T follicular helper cell (primary cell): ENCODE data around the gene BLTP3B.
"Not testable (repeated sequence)": the region's sequence is repeated elsewhere in the genome, so short reads cannot be mapped to it uniquely, and the experiment has no call there.

Experiments
- DNase-seq: peaks from one replicate; pipeline ENCODE4 v3.0.0-alpha.2; 2020; ENCODE audit warnings: low read depth
- total RNA-seq, 2 experiments: gene quantifications; one replicate each; lab custom pipeline; 2026; lab: John Stamatoyannopoulos, UW

The BLTP3B gene, protein sequence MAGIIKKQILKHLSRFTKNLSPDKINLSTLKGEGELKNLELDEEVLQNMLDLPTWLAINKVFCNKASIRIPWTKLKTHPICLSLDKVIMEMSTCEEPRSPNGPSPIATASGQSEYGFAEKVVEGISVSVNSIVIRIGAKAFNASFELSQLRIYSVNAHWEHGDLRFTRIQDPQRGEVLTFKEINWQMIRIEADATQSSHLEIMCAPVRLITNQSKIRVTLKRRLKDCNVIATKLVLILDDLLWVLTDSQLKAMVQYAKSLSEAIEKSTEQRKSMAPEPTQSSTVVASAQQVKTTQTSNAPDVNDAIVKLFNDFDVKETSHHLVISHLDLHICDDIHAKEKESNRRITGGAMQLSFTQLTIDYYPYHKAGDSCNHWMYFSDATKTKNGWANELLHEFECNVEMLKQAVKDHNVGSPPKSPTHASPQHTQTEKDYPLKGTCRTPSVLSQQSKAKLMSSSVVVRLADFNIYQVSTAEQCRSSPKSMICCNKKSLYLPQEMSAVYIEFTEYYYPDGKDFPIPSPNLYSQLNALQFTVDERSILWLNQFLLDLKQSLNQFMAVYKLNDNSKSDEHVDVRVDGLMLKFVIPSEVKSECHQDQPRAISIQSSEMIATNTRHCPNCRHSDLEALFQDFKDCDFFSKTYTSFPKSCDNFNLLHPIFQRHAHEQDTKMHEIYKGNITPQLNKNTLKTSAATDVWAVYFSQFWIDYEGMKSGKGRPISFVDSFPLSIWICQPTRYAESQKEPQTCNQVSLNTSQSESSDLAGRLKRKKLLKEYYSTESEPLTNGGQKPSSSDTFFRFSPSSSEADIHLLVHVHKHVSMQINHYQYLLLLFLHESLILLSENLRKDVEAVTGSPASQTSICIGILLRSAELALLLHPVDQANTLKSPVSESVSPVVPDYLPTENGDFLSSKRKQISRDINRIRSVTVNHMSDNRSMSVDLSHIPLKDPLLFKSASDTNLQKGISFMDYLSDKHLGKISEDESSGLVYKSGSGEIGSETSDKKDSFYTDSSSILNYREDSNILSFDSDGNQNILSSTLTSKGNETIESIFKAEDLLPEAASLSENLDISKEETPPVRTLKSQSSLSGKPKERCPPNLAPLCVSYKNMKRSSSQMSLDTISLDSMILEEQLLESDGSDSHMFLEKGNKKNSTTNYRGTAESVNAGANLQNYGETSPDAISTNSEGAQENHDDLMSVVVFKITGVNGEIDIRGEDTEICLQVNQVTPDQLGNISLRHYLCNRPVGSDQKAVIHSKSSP (N-terminal part only)
- 75.8 to 143 reads per million in 2 experiments for total RNA-seq

DNA sequence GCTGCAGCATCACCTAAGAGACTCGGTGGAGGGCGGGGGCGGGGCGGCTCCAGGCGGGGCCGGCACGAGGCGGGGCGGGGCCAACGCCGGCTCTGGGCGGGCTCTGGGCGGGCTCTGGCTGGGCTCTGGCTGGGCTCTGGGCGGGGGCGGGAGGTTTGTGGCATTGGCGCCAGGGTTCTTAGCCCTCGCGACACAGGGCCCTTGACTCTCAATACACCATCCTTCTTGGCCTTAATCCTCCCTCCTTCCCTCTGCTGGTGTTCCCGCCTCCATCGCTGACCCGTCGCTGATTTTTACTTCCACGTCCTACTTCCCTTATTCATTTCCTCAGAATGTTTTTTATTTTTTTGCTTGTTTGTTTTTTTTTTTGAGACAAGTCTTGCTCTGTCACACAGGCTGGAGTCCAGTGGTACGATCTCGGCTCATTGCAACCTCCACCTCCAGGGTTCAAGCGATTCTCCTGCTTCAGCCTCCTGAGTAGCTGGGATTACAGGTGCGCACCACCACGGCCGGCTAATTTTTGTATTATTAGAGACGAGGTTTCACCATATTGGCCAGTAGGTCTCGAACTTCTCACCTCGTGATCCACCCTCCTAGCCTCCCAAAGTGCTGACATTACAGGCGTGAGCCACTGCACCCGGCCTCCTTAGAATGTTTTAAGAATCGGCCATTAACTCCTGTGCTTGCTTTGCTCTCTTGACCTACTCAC lies at the start of gene BLTP3B:
TSS of gene BLTP3B (minus strand) at position 24 of the 709 bp plus-strand sequence. CDS start 239 bp downstream, outside the sequence.
- peak; percentile 87 for DNase-seq

DNA sequence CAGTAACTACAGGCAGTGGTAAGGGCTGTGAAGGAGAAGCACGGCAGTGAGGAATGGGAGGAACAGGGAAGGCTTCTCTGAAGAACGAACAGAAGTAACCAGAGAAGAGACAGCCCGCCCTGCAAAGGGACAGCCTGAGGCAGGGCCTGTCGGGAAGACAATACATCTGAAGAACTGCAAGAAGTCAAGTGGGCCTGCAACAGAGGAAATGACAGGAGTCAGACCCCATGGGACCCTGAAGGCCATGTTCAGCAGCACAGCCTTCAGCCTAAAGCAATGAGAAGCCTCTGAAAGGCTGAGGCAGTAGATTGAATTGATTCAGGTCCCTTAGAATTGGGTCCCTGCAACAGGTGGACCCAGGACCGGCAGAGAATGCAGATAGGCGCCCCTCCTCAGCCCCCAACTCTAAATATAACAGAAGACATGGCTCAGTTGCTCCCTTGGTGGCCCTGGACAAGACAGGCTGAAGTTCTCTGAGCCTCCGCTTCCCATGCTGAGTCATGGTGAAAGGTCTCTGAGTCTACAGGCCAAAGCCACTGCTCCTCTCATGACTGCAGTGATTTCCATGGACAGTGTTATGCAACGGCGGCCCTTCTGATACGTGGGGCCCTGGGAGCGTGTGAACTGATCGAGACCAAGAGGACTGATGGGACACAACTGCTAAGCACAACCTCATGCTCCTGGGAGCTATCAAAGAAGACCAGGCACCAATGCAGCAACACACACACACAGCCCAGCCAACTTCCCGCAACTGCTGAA lies 47.1 kb upstream of the BLTP3B start:
- no peak for DNase-seq

DNA sequence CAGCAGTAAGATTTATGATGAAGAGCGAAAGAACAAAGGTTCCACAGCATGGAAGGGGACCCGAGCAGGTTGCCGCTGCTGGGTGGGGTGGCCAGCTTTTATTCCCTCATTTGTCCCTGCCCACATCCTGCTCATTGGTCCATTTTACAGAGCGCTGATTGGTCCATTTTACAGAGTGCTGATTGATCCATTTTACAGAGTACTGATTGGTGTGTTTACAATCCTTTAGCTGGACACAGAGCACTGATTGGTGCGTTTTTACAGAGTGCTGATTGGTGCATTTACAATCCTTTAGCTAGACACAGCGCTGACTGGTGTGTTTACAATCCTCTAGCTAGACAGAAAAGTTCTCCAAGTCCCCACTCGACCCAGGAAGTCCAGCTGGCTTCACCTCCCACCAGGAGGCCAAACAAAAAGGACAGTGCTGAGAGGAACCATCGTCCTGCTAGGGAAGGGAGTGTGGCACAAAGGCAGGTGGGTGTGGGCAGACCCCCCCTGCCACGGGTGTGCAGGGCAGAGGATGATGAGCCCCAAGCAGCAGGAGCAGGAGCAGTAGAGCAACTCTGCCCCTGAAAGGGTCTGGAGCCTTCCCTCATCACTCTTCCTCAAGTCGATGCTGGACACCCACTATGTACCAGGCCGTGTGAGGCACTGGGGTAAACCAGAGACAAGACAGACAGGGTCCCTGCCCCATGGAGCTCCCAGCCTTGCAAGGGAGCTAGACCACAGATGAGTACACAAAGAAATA lies 46.4 kb upstream of the BLTP3B start:
- DNase-seq: not testable (repeated sequence)

DNA sequence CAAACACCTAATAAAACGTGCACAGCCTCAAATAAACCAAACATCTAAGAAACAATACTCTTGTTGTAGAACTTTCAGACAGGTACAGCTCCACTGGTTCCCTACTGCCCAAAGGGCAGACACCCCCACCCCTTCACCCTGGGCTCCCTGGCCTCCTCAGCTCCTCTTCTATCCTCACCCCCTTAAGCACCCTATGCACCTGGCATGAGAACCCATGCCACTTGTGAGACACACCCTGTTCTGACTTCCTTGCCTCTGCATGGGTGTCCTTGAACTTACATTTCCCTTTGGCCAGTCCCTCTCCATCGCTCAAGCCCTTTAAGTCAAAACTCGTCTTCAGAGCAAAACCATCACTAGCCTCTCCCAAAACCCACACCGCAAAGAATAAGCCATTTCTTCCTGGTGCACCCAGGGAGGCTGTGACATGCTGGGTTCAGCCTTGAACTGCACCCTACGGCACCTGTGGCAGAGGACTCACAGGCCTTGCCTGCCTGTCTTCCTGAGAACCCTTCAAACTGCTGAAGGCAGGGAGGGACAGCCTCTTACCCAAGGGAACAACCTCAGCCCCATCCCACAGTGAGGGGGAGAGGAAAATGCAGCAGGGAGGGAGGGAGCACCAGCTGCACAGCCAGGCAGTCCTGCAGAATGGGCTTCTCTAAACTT lies 45.3 kb upstream of the BLTP3B start:
- DNase-seq: no peak

DNA sequence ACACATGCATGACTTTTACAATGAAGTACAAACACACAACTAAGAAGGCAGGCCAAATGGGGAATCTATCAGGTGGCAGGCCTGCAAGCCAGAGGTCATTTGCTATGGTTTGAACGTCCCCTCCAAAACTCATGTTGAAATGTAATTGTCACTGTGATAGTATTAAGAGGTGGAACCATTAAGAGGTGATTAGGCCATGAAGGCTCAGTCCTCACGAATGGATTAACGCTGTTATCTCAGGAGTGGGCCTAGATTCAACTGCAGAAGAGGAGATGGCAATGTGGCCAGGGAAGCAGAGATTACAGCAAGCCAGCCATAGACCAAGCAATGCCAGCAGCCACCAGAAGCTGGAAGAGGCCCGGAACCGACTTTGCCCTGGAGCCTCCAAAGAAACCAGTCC lies 44.4 kb upstream of the BLTP3B start:
- DNase-seq: no peak

DNA sequence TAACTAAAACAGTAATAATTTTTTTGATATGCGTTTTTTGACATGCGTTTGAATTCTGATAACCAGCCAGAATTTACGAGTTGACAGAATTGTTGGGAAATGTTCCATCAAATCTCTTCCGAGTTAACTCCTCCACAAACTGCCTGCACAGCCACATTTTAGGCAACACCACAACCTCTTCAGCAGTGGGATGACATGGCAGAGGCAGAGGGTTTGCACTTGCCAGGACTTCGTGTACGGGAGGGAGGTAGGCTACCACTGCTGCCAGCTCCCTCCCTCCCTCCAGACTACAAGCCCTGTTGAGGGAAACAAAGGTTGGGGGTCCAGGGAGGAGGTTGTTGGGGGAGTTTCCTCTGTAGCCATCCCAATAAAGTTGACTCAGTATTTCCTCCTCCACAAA lies 43.4 kb upstream of the BLTP3B start:
- no peak for DNase-seq

DNA sequence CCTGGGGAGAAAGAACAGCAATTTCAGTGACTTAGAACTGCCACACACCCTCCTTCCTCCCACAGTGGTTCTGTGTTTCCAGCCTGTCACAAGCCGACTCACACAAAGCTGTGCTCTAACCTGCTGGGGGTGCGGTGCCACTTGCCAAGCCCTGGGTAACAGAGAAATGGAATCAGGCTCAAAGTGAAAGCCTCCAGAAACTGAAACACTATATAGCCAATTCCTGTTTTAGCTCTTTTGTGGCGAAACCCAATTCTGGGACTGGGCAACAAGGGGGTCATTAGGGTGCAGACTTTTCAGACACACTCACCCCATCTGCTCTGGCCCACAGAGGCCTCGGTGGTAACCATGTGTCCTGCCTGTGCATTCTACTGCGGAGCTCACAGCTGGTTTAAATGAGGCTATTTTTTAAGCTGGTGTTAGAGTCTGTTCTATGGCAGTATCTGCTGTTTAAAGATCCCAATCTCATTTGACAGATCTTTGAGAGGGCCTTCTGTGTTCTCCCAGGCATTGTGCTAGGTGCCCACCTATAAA lies 42.8 kb upstream of the BLTP3B start:
- no peak for DNase-seq

DNA sequence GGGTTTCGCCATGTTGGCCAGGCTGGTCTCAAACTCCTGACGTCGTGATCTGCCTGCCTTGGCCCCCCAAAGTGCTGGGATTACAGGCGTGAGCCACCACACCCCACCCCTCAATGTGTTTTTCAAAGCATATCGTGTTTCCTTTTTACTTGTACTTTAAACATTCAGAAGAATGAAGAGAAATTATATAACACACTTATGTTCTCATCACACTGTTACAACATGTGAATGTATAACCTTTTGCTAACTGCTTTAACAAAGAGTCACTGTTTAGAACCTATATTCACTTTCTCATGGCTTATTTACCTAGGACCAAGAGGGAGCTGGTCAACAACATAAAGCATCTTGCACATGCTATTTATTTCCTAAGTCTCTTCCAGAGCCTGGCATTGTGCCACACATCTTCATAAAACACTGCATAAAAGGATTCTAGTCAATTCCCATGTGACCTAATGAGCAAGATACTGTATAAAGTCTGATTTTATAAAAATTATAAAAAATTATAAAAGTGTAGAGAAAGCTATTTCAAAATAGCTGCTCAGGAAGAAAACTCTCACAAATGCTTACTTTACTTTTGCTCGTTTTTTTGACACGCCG lies 42.0 kb upstream of the BLTP3B start:
- DNase-seq: no peak

DNA sequence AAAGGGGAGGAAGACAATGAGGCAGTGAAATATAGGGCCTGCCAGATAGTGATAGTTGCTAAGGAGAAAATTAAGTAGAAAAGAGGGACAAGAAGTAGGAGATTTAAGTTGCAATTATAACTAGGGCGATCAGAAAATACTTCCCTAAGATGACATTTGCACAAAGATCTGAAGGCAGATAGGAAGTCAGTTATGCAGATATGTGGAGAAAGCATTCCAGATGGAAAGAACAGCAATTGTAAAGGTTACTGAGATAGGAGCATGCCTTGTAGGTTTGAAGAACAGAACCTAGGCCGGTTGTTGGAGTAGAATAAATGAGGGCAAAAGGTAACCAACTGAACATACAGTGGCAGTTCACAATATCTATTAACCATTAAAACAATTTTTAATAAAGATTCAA lies 36.6 kb upstream of the BLTP3B start:
- no peak for DNase-seq

DNA sequence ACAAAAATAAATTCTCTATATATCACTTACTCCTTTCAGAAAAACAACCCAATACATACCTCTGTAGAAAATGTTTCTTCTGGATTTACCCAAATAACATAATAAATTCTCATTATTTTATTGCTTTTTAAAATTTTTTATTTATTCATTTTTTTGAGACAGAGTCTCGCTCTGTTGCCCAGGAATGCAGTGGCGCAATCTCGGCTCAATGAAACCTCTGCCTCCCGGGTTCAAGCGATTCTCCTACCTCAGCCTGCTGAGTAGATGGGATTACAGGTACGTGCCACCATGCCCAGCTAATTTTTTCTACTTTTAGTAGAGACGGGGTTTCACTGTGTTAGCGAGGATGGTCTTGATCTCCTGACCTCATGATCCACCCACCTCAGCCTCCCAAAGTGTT lies 33.8 kb upstream of the BLTP3B start:
- DNase-seq: not testable (repeated sequence)

DNA sequence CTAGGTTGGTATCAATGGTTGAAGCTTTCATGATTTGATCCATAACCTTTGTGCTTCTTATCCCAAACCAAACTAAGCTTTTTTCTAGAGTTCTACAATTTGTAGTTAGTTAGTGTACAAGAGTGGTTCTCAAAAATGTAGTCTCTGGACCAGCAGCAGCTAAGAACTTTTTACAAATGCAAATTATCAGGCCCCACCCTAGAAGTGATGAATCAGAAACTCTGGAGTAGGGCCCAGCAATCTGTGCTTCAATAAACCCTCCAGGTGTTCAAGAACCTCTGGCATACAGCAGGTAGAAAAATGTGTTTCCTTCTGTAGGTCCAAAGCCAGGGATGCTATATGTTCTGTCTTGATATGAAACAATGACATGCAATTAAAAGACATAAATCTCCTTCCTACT lies 31.8 kb upstream of the BLTP3B start:
- no peak for DNase-seq

DNA sequence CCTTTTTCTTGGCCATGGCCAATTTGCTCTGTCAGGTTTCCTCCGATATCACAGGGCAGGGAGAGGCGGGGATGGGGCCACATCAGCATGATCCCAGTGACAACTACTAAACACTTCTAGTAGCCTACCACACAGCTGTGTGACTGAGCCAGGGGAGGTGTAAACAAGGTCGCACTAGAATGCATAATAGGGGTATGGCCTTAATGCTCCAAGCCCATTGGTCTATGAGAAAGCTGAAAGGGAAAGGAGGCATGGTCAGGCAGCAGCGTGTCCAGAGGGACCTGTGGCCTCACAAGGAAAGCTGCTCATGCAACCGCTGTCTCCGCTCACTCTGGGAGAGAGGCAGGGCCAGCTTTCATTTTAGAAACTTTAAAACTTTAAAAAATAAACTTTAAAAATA lies 30.4 kb upstream of the BLTP3B start:
- no peak for DNase-seq

DNA sequence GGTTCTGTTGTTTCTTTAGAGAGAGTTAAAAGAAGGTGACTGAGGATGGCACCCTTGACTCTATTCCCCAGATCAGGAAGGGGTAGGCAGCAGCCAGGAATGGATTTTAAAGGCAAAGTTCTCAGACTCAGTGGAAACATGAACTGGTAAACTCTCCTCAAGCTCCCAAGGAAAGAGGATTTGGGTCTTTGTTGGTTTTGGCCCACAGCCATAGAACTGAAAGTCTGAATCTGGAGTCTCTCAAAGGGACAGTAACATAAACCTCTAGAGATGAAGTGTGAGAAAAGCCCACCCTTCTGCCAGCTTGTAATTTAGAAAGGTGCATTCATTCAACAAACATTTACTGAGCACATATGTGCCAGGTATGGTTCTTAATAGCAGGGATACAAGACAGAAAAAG lies 28.6 kb upstream of the BLTP3B start:
- DNase-seq: no peak

DNA sequence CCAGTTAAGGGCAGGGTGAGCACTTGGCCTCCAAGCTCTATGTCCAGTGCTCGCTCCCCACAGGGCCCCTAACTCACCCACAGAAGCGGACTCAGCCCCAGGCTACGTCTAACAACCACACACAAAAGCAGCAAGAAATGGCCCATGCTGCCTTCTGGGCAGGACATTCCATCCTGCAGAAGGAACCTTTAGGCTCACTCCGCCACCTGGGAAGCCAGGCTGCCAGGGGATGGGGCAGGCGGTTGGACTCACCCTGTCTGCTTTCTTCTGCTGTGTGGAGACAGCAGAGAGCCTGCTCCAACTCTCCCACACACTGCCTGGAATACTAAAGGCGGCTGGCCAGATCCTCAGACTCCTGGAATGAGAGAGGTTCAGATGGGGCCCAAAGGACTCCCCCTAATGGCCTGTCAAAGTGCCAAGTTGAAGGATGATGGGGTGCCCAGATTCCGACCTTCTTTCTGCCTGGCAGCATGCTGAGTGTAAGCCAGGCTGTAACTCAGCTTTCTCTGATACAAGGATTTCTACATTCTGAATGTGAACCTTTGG lies 27.7 kb upstream of the BLTP3B start:
- no peak for DNase-seq

DNA sequence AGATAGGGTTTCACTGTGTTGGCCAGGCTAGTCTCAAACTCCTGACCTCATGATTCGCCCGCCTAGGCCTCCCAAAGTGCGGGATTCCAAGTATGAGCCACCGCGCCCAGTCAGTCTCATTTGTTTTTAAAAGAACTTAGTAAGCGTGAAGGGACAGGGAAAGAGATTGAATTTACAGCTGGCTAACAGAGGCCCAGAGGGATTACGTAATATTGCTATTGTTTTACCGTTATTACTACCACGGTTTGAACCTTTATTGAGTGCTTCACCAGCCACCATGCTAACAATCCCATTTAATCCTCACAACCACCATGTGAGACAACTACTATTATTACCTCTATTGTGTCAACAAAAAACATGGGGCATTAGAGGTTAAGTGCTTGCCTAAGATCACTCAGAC lies 26.7 kb upstream of the BLTP3B start:
- no peak for DNase-seq

DNA sequence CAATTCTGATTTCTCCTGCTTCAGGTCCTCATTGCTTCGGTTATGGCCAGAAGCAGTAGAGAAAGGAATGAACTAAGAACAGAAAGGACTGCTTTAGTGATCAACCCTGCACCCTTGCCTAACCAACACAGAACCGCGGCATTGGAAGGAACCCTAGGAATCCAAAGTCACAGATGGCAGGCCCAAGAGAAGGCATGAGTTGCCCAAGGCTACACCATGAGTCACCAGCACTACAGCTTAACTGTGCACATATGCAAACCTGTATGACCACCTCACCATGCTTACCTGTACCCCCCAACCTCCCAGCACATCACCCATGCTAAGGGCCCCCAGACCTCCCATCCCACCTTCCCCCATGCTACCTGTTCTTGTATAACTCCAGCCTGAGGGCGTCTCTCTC lies 25.9 kb upstream of the BLTP3B start:
- DNase-seq: no peak

DNA sequence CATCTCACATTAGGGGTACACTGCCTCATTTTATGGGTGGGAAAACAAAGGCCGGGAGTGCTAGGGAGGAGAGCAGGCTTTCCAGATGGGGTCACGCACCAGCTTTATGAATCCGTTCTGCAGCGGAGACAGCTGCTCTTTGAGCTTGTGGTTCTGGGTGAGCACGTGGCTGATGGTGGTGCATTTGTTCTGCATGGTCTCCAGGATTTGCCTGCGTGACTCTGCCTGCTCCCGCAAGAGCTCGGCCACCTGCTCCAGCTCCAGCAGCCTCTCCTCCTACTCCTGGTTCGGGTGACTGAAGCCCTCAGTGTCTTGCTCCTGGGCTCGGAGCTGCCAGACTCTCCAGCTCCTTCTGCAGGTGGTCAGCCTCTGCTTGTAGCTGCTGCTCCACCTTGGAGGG lies 23.6 kb upstream of the BLTP3B start:
- no peak for DNase-seq

DNA sequence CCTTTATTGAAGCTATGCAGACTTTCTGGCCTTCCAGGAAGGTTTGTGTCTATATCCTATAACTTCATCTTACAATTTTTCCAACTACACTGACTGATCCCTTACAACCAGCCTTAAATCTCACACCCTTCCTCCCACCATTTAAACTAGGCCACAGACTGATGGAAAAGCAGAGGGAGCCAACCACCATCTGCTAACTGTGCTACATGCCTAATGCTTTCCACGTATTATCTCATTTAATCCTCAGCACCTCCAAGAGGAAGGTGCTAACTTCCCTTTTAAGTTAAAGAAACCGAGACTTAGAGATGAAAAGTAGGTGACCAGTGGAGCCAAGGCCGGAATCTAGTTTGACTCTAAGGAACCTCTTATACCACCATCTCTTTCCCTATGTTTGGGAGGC lies 22.7 kb upstream of the BLTP3B start:
- DNase-seq: no peak
